B cell (primary cell): ENCODE results near the gene SAMD4A. TPM values are rescaled to one million over a fixed set of nuclear protein-coding genes. Genes with fewer than 3 reads are reported as not detected.

Experiments
- ATAC-seq: fragments of 200-7000 bp; cut with Tn5 transposase; one replicate; pipeline ENCODE4 v1.10.0; 2021; ENCODE audit warnings: low read depth, mild to moderate bottlenecking, moderate number of reproducible peaks, moderate library complexity
- CTCF ChIA-PET: fragments of 350-600 bp; sonication (Branson Sonifier 250); formaldehyde crosslinking; loops from one replicate; lab custom pipeline; 2021; ENCODE audit warnings: antibody characterized with exemption, inconsistent platforms; lab: Charles Lee
- POLR2A ChIA-PET: fragments of 350-600 bp; sonication (Branson Sonifier 250); formaldehyde crosslinking; loops from one replicate; lab custom pipeline; 2021; ENCODE audit warnings: antibody characterized with exemption; lab: Charles Lee
- DNase-seq: peaks from one replicate; pipeline ENCODE4 v3.0.0; 2013
- H2AFZ ChIP-seq: 2 replicates; pipeline ENCODE4 v1.6.1; 2012; ENCODE audit warnings: mild to moderate bottlenecking, low read depth, low read length; ENCODE audit not compliant: insufficient read depth, poor library complexity, severe bottlenecking
- H3K27ac ChIP-seq, 2 donors: 1 replicate in 1 of 2; 2 replicates in 1 of 2; pipeline ENCODE4 v1.5.1; 2012 to 2013; ENCODE audit warnings: low read length in 2 of 2, mild to moderate bottlenecking in 2 of 2, moderate library complexity in 1 of 2
- H3K27me3 ChIP-seq, 4 experiments: fragments of 200-600 bp in 1 of 4; sonication (generic) in 1 of 4; replicated peaks in 1 of 4; 1 replicate in 2 of 4; 2 replicates in 2 of 4; pipeline versions ENCODE4 v1.6.1 to v1.7.0; 2013 to 2016; ENCODE audit warnings: low read length in 3 of 4, mild to moderate bottlenecking in 2 of 4, mixed read lengths in 1 of 4, moderate library complexity in 1 of 4; ENCODE audit not compliant: insufficient read depth in 4 of 4, control insufficient read depth in 3 of 4; ENCODE audit errors: control extremely low read depth in 1 of 4
- H3K36me3 ChIP-seq, 2 experiments: replicated peaks in 1 of 2; 1 replicate in 1 of 2; 2 replicates in 1 of 2; pipeline versions ENCODE4 v1.6.1 to v1.7.1; 2013; ENCODE audit warnings: low read length in 1 of 2; ENCODE audit not compliant: insufficient read depth in 2 of 2, control insufficient read depth in 1 of 2; ENCODE audit errors: control extremely low read depth in 1 of 2, extremely low read depth in 1 of 2
- H3K4me1 ChIP-seq, 2 donors: fragments of 200-600 bp in 1 of 2; sonication (generic) in 1 of 2; 1 replicate in 1 of 2; 2 replicates in 1 of 2; pipeline versions ENCODE4 v1.5.1 to v1.6.1; 2013 to 2017; ENCODE audit warnings: low read length in 2 of 2; ENCODE audit not compliant: control insufficient read depth in 2 of 2, insufficient read depth in 2 of 2
- H3K4me2 ChIP-seq: replicated peaks from 2 replicates; pipeline ENCODE3; 2012; ENCODE audit warnings: mild to moderate bottlenecking, low read depth, low read length; ENCODE audit not compliant: poor library complexity, severe bottlenecking
- H3K4me3 ChIP-seq, 5 experiments: fragments of 200-600 bp in 1 of 5; sonication (generic) in 1 of 5; 1 replicate in 3 of 5; 2 replicates in 2 of 5; pipeline versions ENCODE4 v1.5.1 to v1.7.0; 2011 to 2016; ENCODE audit warnings: low read length in 4 of 5, mild to moderate bottlenecking in 4 of 5, low read depth in 2 of 5, control low read depth in 1 of 5, moderate library complexity in 1 of 5; ENCODE audit not compliant: insufficient read depth in 1 of 5; ENCODE audit errors: control extremely low read depth in 1 of 5, extremely low read depth in 1 of 5
- H3K79me2 ChIP-seq: fragments of 200-600 bp; sonication (generic); one replicate; pipeline ENCODE4 v1.6.0; 2016; ENCODE audit warnings: low read length; ENCODE audit not compliant: control insufficient read depth, insufficient read depth
- H3K9ac ChIP-seq: fragments of 200-600 bp; sonication (generic); 2 replicates; pipeline ENCODE4 v1.6.1; 2017; ENCODE audit warnings: mild to moderate bottlenecking, low read length, moderate library complexity
- H3K9me3 ChIP-seq, 3 donors: one replicate each; pipeline versions ENCODE4 v1.6.1 to v1.7.1; 2013; ENCODE audit warnings: low read length in 2 of 3; ENCODE audit not compliant: control insufficient read depth in 2 of 3, insufficient read depth in 1 of 3; ENCODE audit errors: control extremely low read depth in 1 of 3
- H4K20me1 ChIP-seq: 2 replicates; pipeline ENCODE4 v1.6.0; 2012; ENCODE audit warnings: mild to moderate bottlenecking, low read length; ENCODE audit not compliant: insufficient read depth, control insufficient read depth, poor library complexity, severe bottlenecking
- H3K27ac Mint-ChIP-seq: one replicate; pipeline ENCODE4 v1.8.0; 2021; ENCODE audit warnings: mixed read lengths
- H3K27me3 Mint-ChIP-seq: one replicate; pipeline ENCODE4 v1.8.0; 2021; ENCODE audit warnings: mixed read lengths
- H3K4me1 Mint-ChIP-seq: one replicate; pipeline ENCODE4 v1.8.0; 2021; ENCODE audit warnings: mixed read lengths
- H3K4me3 Mint-ChIP-seq: one replicate; pipeline ENCODE4 v1.8.0; 2021; ENCODE audit warnings: mixed read lengths
- H3K9me3 Mint-ChIP-seq: one replicate; pipeline ENCODE4 v1.8.0; 2022; ENCODE audit warnings: mixed read lengths; ENCODE audit not compliant: insufficient read depth
- EZH2 ChIP-seq: IDR thresholded peaks from 2 replicates; pipeline ENCODE4 v1.6.1; 2012; ENCODE audit warnings: borderline replicate concordance, low read depth, mild to moderate bottlenecking, moderate library complexity, low read length; ENCODE audit not compliant: insufficient read depth, poor library complexity, severe bottlenecking
- WGBS: methylation state at CpG from one replicate; pipeline ENCODE4 v1.1.5; 2013; ENCODE audit warnings: missing lambda C conversion rate; ENCODE audit not compliant: insufficient coverage; 5-methylcytosine and 5-hydroxymethylcytosine counted together
- intact Hi-C: fragments of 100-400 bp; cut with micrococcal nuclease; formaldehyde crosslinking; loops from one replicate; pipeline ENCODE4 v1.10.0; 2022
- polyA plus RNA-seq: library from polyadenylated mRNA; depleted of rRNA; stranded (reverse); fragments of >200 nt; gene quantifications from 2 replicates; pipeline ENCODE4 v1.2.3, GENCODE V29; 2012
- total RNA-seq, 2 donors: library from RNA; stranded (reverse); fragments of 120-200 nt in 1 of 2; gene quantifications; 1 replicate in 1 of 2; 2 replicates in 1 of 2; pipeline versions ENCODE4 v1.2.3 to v1.2.4, GENCODE V29; 2013 to 2022
- TF ChIP-seq, protein P1 (sequence below): fragments of 200-600 bp; IDR thresholded peaks from one replicate; pipeline ENCODE4 v1.8.0; 2022; ENCODE audit warnings: antibody characterized with exemption, mild to moderate bottlenecking

Gene SAMD4A
- total and polyA plus RNA-seq, 2 donors (not counting 1 experiment from before 2014, with no cell fraction given) = 5.7 to 13.7 TPM

DNA sequence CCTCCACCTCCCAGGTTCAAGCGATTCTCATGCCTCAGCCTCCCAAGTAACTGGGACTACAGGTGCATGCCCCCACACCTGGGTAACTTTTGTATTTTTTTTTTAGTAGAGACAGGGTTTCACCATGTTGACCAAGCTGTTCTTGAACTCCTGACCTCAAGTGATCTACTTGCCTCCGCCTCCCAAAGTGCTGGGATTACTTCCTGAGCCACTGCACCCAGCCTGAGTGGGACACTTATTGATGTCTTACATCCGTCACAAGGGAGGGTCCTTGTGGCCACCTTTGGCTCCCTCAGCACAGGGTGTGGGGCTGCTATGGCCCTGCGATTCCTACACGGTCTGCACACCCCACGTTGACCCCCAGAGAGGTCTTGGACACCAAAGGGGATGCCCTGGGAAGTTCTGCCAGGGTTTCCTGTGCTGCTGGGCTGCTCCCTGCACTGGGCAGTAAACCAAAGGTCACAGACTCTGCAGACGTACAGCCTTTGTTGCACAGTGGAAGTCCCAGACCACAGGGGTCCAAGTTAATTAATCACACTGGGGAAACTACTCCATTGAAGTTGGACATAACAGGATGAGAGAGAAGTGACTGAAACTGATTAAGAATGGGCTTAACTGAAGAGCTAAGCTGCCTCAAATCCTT is 95.7 kb downstream of the SAMD4A start:
- no peaks in the 10 kb centered on the region for H3K9me3 ChIP-seq
- ChIA-PET CTCF (no interaction called here), POLR2A (interaction anchor here (0.6 kb wide), 1 partner anchor 1472 kb away, joined by 4 read pairs; no protein-coding TSS in a partner anchor)
- no peak overlapping the region for H3K4me3 ChIP-seq
- Mint-ChIP-seq H3K4me3 (no peak overlapping the region), H3K4me1 (peaks cover 17% of the 10 kb centered on the region), H3K27me3 (no peaks in the 10 kb centered on the region), H3K9me3 (no peaks in the 10 kb centered on the region), H3K27ac (no peak overlapping the region)
- WGBS = 86% methylated on average over 6 of the region's 7 CpGs
- H4K20me1 ChIP-seq = no peaks in the 10 kb centered on the region
- no peaks in the 10 kb centered on the region for H3K36me3 ChIP-seq
- H3K27ac ChIP-seq = no peak overlapping the region
- H3K4me1 ChIP-seq = peaks cover 10 to 18% of the 10 kb centered on the region in 2 donors
- no peak overlapping the region for H2AFZ ChIP-seq
- H3K79me2 ChIP-seq = peaks cover under 1% of the 10 kb centered on the region
- no peaks in the 10 kb centered on the region for H3K27me3 ChIP-seq
- intact Hi-C loops = no loop called here
- DNase-seq (no peak), ATAC-seq (no peak)
- no peak overlapping the region for H3K9ac ChIP-seq
- TF ChIP-seq, protein P1, sequence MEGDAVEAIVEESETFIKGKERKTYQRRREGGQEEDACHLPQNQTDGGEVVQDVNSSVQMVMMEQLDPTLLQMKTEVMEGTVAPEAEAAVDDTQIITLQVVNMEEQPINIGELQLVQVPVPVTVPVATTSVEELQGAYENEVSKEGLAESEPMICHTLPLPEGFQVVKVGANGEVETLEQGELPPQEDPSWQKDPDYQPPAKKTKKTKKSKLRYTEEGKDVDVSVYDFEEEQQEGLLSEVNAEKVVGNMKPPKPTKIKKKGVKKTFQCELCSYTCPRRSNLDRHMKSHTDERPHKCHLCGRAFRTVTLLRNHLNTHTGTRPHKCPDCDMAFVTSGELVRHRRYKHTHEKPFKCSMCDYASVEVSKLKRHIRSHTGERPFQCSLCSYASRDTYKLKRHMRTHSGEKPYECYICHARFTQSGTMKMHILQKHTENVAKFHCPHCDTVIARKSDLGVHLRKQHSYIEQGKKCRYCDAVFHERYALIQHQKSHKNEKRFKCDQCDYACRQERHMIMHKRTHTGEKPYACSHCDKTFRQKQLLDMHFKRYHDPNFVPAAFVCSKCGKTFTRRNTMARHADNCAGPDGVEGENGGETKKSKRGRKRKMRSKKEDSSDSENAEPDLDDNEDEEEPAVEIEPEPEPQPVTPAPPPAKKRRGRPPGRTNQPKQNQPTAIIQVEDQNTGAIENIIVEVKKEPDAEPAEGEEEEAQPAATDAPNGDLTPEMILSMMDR = no peak
- no peak for TF ChIP-seq EZH2
- H3K4me2 ChIP-seq = no peak overlapping the region

DNA sequence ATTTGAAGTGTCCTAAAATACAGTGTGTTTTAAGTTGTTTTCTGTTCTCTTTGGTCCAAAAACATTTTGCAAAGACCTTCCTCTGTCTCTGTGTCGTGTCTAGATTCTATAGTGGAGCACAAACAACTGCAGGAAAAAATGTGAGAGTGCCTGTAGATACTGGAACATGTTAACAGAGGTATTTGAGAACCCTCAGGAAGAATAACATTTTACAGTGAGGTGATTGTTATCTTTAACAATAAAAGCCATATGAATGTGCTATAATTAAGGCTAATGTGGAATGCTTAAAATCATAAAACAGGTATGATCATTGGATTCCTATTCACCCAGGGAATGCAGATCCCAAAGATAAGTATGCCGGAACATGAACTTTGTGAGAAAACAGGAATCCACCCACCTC is 98.0 kb downstream of the SAMD4A start:
- Mint-ChIP-seq H3K27me3 (no peaks in the 10 kb centered on the region), H3K4me3 (no peak overlapping the region), H3K9me3 (no peaks in the 10 kb centered on the region), H3K4me1 (peaks cover 17% of the 10 kb centered on the region), H3K27ac (no peak overlapping the region)
- no peak overlapping the region for H3K4me2 ChIP-seq
- no peaks in the 10 kb centered on the region for H4K20me1 ChIP-seq
- DNase-seq (no peak), ATAC-seq (no peak)
- no peak overlapping the region for H3K27ac ChIP-seq
- ChIA-PET POLR2A (no interaction called here), CTCF (interaction anchor here (1.0 kb wide), 1 partner anchor 101 kb away, joined by 3 read pairs; no protein-coding TSS in a partner anchor)
- H3K4me3 ChIP-seq = no peak overlapping the region
- 86% methylated on average over 1 of the region's 2 CpGs for WGBS
- no peaks in the 10 kb centered on the region for H3K9me3 ChIP-seq
- H3K79me2 ChIP-seq = peaks cover 4% of the 10 kb centered on the region
- no peaks in the 10 kb centered on the region for H3K36me3 ChIP-seq
- TF ChIP-seq EZH2 = no peak
- TF ChIP-seq, protein P1 = no peak
- intact Hi-C loops = no loop called here
- H3K4me1 ChIP-seq = peaks cover 10 to 18% of the 10 kb centered on the region in 2 donors
- H2AFZ ChIP-seq = no peak overlapping the region
- no peaks in the 10 kb centered on the region for H3K27me3 ChIP-seq
- no peak overlapping the region for H3K9ac ChIP-seq
